HCT116 (cell line): Measurements from ENCODE around the gene CDH13. TPM values are rescaled to one million over a fixed set of nuclear protein-coding genes. Genes with fewer than 3 reads are reported as not detected.

Experiments used
- ATAC-seq: fragments of 200-7000 bp; cut with Tn5 transposase; 2 replicates; pipeline ENCODE4 v1.9.1; 2020; ENCODE audit warnings: mild to moderate bottlenecking, moderate library complexity
- BruUV-seq: library from RNA; stranded (reverse); fragments of 400-500 nt; replicated peaks from 2 replicates; lab custom pipeline; 2021; lab: Mats Ljungman, UMichigan
- CTCF ChIA-PET: fragments of 300-600 bp; sonication (Branson Sonifier 250); formaldehyde crosslinking; loops from one replicate; lab custom pipeline; 2021; ENCODE audit warnings: antibody characterized with exemption; lab: Charles Lee
- POLR2A ChIA-PET: fragments of 300-600, 350-600 bp; sonication (Branson Sonifier 250); formaldehyde crosslinking; loops from one replicate; lab custom pipeline; 2021; ENCODE audit warnings: antibody characterized with exemption; lab: Charles Lee
- RAD21 ChIA-PET, 2 experiments: fragments of 300-600 bp; sonication (Branson Sonifier 250); formaldehyde crosslinking; loops; one replicate each; lab custom pipeline; 2023; ENCODE audit warnings: low total read pairs in 2 of 2; ENCODE audit not compliant: uncharacterized antibody in 2 of 2, unreplicated experiment in 2 of 2, low non-redundant PET in 1 of 2; lab: Charles Lee
- DNase-seq: peaks from one replicate; pipeline ENCODE4 v3.0.0-alpha.2; 2010; ENCODE audit warnings: low read depth, low spot score
- H2AFZ ChIP-seq: fragments of 200-600 bp; shearing (Covaris generic), sonication (generic); 2 replicates; pipeline ENCODE4 v1.6.1; 2017; ENCODE audit warnings: low read depth, mixed run types, mixed read lengths, antibody characterized with exemption, low read length; ENCODE audit not compliant: poor library complexity, severe bottlenecking
- H3K27ac ChIP-seq: 2 replicates; pipeline ENCODE4 v1.5.1; 2012; ENCODE audit warnings: low read depth, low read length
- H3K27me3 ChIP-seq: fragments of 200-600 bp; sonication (generic); 2 replicates; pipeline ENCODE4 v1.6.1; 2016; ENCODE audit warnings: mixed run types, low read length, mixed read lengths; ENCODE audit not compliant: insufficient read depth
- H3K36me3 ChIP-seq, 2 experiments: fragments of 200-500 bp in 1 of 2; fragments of 200-600 bp in 1 of 2; sonication (Bioruptor generic) in 1 of 2; sonication (generic) in 1 of 2; 2 replicates each; pipeline versions ENCODE4 v1.5.1 to v1.6.1; 2014 to 2016; ENCODE audit warnings: low read length in 2 of 2, inconsistent platforms in 1 of 2, mixed read lengths in 1 of 2, mixed run types in 1 of 2; ENCODE audit not compliant: insufficient read depth in 2 of 2, control insufficient read depth in 1 of 2
- H3K4me1 ChIP-seq, 2 experiments: fragments of 200-600 bp in 1 of 2; sonication (generic) in 1 of 2; 2 replicates each; pipeline versions ENCODE4 v1.5.1 to v1.6.1; 2012 to 2017; ENCODE audit warnings: low read length in 2 of 2, inconsistent platforms in 1 of 2, mild to moderate bottlenecking in 1 of 2, mixed read lengths in 1 of 2, mixed run types in 1 of 2, moderate library complexity in 1 of 2; ENCODE audit not compliant: insufficient read depth in 2 of 2, control insufficient read depth in 1 of 2
- H3K4me2 ChIP-seq: fragments of 200-600 bp; sonication (generic); 2 replicates; pipeline ENCODE4 v1.6.1; 2017; ENCODE audit warnings: mixed run types, low read length, mixed read lengths
- H3K4me3 ChIP-seq, 2 experiments: fragments of 200-600 bp in 1 of 2; sonication (generic) in 1 of 2; replicated peaks in 1 of 2; 2 replicates each; pipeline ENCODE4 v1.5.1; 2011 to 2016; ENCODE audit warnings: low read length in 2 of 2, control low read depth in 1 of 2, low read depth in 1 of 2, mild to moderate bottlenecking in 1 of 2, mixed read lengths in 1 of 2, mixed run types in 1 of 2
- H3K79me2 ChIP-seq: fragments of 200-600 bp; sonication (generic); 2 replicates; pipeline ENCODE4 v1.6.1; 2017; ENCODE audit warnings: mild to moderate bottlenecking, mixed run types, low read length, moderate library complexity, mixed read lengths; ENCODE audit not compliant: insufficient read depth
- H3K9ac ChIP-seq: fragments of 200-600 bp; sonication (generic); 2 replicates; pipeline ENCODE4 v1.6.1; 2016; ENCODE audit warnings: low read length, mixed read lengths
- H3K9me2 ChIP-seq: fragments of 200-600 bp; sonication (generic), shearing (Covaris generic); 2 replicates; pipeline ENCODE4 v1.6.1; 2017; ENCODE audit warnings: mixed run types, mild to moderate bottlenecking, moderate library complexity; ENCODE audit not compliant: insufficient read depth
- H3K9me3 ChIP-seq, 2 experiments: fragments of 200-500 bp in 1 of 2; fragments of 200-600 bp in 1 of 2; sonication (Bioruptor generic) in 1 of 2; sonication (generic) in 1 of 2; 2 replicates each; pipeline ENCODE4 v1.6.1; 2014 to 2017; ENCODE audit warnings: low read length in 2 of 2, mixed read lengths in 2 of 2, inconsistent platforms in 1 of 2, low read depth in 1 of 2, mild to moderate bottlenecking in 1 of 2, mixed run types in 1 of 2, moderate library complexity in 1 of 2; ENCODE audit not compliant: control insufficient read depth in 1 of 2, insufficient read depth in 1 of 2
- H4K20me1 ChIP-seq: fragments of 200-600 bp; sonication (generic), shearing (Covaris generic); 2 replicates; pipeline ENCODE4 v1.6.1; 2017; ENCODE audit warnings: mixed run types, mild to moderate bottlenecking, moderate library complexity; ENCODE audit not compliant: insufficient read depth
- CBX3 ChIP-seq: IDR thresholded peaks from 2 replicates; pipeline ENCODE4 v1.6.1; 2012; ENCODE audit warnings: low read depth
- EGR1 ChIP-seq: IDR thresholded peaks from 2 replicates; pipeline ENCODE4 v1.6.1; 2012; ENCODE audit warnings: low read depth
- EZH2 ChIP-seq: fragments of 200-600 bp; sonication (generic); IDR thresholded peaks from 2 replicates; pipeline ENCODE4 v1.6.1; 2017; ENCODE audit warnings: antibody characterized with exemption, mixed run types
- EZH2phosphoT487 ChIP-seq: fragments of 200-600 bp; IDR thresholded peaks from 2 replicates; pipeline ENCODE4 v1.6.1; 2018; ENCODE audit warnings: antibody characterized with exemption, borderline replicate concordance
- POLR2A ChIP-seq: IDR thresholded peaks from 2 replicates; pipeline ENCODE4 v1.7.0; 2011; ENCODE audit warnings: borderline replicate concordance; ENCODE audit not compliant: insufficient read depth, insufficient read length; ENCODE audit errors: extremely low read depth
- RAD21 ChIP-seq: IDR thresholded peaks from 2 replicates; pipeline ENCODE4 v1.6.1; 2012; ENCODE audit warnings: low read depth, mild to moderate bottlenecking
- SIN3A ChIP-seq: IDR thresholded peaks from 2 replicates; pipeline ENCODE4 v1.6.1; 2012; ENCODE audit warnings: low read depth
- TCF7L2 ChIP-seq: IDR thresholded peaks from 2 replicates; pipeline ENCODE4 v1.7.0; 2011; ENCODE audit warnings: borderline replicate concordance, inconsistent platforms; ENCODE audit not compliant: insufficient read depth, insufficient read length; ENCODE audit errors: extremely low read depth
- YY1 ChIP-seq: IDR thresholded peaks from 2 replicates; pipeline ENCODE4 v1.6.1; 2011; ENCODE audit warnings: low read length, low read depth, moderate library complexity, mild to moderate bottlenecking; ENCODE audit not compliant: insufficient replicate concordance; ENCODE audit errors: extremely low read depth
- ZNF274 ChIP-seq: fragments of 200-500 bp; sonication (Bioruptor generic); IDR thresholded peaks from 2 replicates; pipeline ENCODE4 v1.6.1; 2014; ENCODE audit warnings: mild to moderate bottlenecking, low read depth, low read length, inconsistent platforms
- intact Hi-C: fragments of 100-400 bp; cut with micrococcal nuclease; formaldehyde crosslinking; loops from 2 replicates; pipeline ENCODE4 v1.10.0; 2022
- total RNA-seq: library from RNA; stranded (reverse); gene quantifications from one replicate; pipeline ENCODE4 v1.2.1, GENCODE V29; 2021; ENCODE audit not compliant: unreplicated experiment
- TF ChIP-seq, protein P1 (sequence below), 3 experiments: fragments of 200-600 bp in 1 of 3; sonication (generic) in 1 of 3; IDR thresholded peaks in 2 of 3; conservative IDR thresholded peaks in 1 of 3; 2 replicates each; pipeline ENCODE4 v1.5.1; 2012 to 2017; ENCODE audit warnings: low read depth in 2 of 3, low read length in 2 of 3, antibody characterized with exemption in 1 of 3, borderline replicate concordance in 1 of 3, control low read depth in 1 of 3, mild to moderate bottlenecking in 1 of 3, mixed read lengths in 1 of 3, mixed run types in 1 of 3, moderate library complexity in 1 of 3; ENCODE audit not compliant: insufficient read depth in 1 of 3
- TF ChIP-seq, protein P2 (sequence below): IDR thresholded peaks from 2 replicates; pipeline ENCODE4 v1.6.1; 2012
- TF ChIP-seq, protein P3 (sequence below): IDR thresholded peaks from 2 replicates; pipeline ENCODE4 v1.6.1; 2011; ENCODE audit warnings: mild to moderate bottlenecking, low read length, moderate library complexity; ENCODE audit not compliant: insufficient replicate concordance; ENCODE audit errors: extremely low read depth

The CDH13 gene
- total RNA-seq, 1 experiment from 2014 or later = not detected

DNA sequence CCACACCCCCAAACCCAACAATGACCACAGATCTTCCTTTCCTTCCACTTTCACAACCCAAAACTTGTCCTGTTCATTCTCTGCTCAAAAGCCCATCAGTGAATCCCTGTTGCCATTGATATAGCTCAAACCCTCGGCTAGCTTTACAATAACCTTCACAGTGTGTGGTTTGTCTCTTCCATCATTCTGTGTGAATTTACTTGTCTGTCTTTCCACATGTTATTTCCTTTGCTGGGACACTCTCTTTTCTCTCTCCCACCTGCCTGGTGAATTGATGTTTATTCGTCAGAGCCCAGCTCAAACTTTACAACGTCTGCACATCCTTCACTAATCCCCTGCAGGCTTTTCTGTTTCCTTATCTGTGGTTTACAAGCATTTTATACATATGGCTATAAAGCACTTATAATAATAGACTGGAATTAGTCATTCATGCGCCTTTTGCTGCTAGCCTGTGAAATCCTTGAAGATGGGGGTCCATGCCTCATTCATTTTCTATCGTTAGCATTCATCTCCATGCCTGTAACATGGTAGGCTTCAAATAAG is 114.4 kb downstream of the CDH13 start (continued):
- TF ChIP-seq SIN3A (no peak), RAD21 (no peak), EGR1 (no peak), ZNF274 (no peak), EZH2 (no peak)
- TF ChIP-seq, protein P1, sequence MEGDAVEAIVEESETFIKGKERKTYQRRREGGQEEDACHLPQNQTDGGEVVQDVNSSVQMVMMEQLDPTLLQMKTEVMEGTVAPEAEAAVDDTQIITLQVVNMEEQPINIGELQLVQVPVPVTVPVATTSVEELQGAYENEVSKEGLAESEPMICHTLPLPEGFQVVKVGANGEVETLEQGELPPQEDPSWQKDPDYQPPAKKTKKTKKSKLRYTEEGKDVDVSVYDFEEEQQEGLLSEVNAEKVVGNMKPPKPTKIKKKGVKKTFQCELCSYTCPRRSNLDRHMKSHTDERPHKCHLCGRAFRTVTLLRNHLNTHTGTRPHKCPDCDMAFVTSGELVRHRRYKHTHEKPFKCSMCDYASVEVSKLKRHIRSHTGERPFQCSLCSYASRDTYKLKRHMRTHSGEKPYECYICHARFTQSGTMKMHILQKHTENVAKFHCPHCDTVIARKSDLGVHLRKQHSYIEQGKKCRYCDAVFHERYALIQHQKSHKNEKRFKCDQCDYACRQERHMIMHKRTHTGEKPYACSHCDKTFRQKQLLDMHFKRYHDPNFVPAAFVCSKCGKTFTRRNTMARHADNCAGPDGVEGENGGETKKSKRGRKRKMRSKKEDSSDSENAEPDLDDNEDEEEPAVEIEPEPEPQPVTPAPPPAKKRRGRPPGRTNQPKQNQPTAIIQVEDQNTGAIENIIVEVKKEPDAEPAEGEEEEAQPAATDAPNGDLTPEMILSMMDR (IDR thresholded peaks at IDR 0.05 in 2 of 3, conservative IDR thresholded peaks at IDR 0.05 in 1 of 3; ENCODE audit: borderline replicate concordance in 1 of 3, insufficient read depth in 1 of 3, low read depth in 2 of 3, low read length in 2 of 3) = no peak
- TF ChIP-seq, protein P2, sequence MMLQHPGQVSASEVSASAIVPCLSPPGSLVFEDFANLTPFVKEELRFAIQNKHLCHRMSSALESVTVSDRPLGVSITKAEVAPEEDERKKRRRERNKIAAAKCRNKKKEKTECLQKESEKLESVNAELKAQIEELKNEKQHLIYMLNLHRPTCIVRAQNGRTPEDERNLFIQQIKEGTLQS = no peak

DNA sequence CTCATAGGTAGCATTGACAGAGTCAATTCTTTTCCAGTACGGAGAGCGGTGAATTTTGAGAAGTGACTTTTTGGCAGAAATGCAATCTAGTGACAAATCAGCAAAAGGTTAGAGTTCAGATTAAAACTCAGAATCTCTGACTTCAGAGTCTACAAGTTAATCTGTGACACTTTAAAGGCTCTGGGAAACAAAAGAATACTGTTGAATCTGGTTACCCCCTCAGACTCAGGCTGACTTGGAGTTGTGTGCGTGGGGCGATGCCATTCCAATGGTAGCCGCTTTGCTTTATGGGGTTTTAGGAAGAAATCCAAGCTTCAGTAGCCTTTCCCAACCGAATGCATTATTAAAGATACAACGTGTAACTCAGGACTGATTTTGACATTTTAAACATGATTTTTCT is 118.2 kb downstream of the CDH13 start:
- Histone ChIP-seq H3K79me2 (no peaks in the 10 kb centered on the region), H3K36me3 (no peaks in the 10 kb centered on the region), H3K4me1 (no peaks in the 10 kb centered on the region), H3K9me3 (no peaks in the 10 kb centered on the region), H2AFZ (no peak overlapping the region), H3K27me3 (peaks cover 4% of the 10 kb centered on the region), H4K20me1 (no peaks in the 10 kb centered on the region), H3K9ac (no peak overlapping the region)
- DNase-seq = no peak
- RAD21 ChIA-PET = no interaction called here
- no TSS peak for BruUV-seq
- no peak for ATAC-seq
- intact Hi-C loops = no loop called here
- TF ChIP-seq EZH2phosphoT487 = no peak
- TF ChIP-seq YY1 = no peak
- TF ChIP-seq TCF7L2 = no peak
- TF ChIP-seq, protein P2 = no peak
- TF ChIP-seq, protein P3, sequence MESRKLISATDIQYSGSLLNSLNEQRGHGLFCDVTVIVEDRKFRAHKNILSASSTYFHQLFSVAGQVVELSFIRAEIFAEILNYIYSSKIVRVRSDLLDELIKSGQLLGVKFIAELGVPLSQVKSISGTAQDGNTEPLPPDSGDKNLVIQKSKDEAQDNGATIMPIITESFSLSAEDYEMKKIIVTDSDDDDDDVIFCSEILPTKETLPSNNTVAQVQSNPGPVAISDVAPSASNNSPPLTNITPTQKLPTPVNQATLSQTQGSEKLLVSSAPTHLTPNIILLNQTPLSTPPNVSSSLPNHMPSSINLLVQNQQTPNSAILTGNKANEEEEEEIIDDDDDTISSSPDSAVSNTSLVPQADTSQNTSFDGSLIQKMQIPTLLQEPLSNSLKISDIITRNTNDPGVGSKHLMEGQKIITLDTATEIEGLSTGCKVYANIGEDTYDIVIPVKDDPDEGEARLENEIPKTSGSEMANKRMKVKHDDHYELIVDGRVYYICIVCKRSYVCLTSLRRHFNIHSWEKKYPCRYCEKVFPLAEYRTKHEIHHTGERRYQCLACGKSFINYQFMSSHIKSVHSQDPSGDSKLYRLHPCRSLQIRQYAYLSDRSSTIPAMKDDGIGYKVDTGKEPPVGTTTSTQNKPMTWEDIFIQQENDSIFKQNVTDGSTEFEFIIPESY = no peak
- TF ChIP-seq POLR2A = no peak
- TF ChIP-seq CBX3 = no peak
- TF ChIP-seq, all 23 proteins: peak for 0
- H3K9me2 ChIP-seq = no peaks in the 10 kb centered on the region
- H3K27ac ChIP-seq = no peak overlapping the region
- ChIA-PET CTCF (no interaction called here), POLR2A (no interaction called here)
- no peak overlapping the region for H3K4me2 ChIP-seq
- no peak overlapping the region for H3K4me3 ChIP-seq
